Activated CD4-positive, alpha-beta T cell treated with anti-CD3 and anti-CD28 coated beads, Interleukin-2, amount 10 ng/mL, durations not matched to agents 24 days and 14 days (primary cell): ENCODE measurements around the gene SFXN1. TPM values are rescaled to one million over a fixed set of nuclear protein-coding genes. Genes with fewer than 3 reads are reported as not detected.
"Not testable (repeated sequence)": the region's sequence is repeated elsewhere in the genome, so short reads cannot be mapped to it uniquely, and the experiment has no call there.

ENCODE experiments used
- DNase-seq: peaks from one replicate; pipeline ENCODE4 v3.0.0; 2022
- H3K27ac Mint-ChIP-seq: one replicate; pipeline ENCODE4 v1.8.0; 2022; ENCODE audit warnings: mild to moderate bottlenecking, mixed read lengths
- H3K27me3 Mint-ChIP-seq: one replicate; pipeline ENCODE4 v1.8.0; 2022; ENCODE audit warnings: mixed read lengths
- H3K36me3 Mint-ChIP-seq: one replicate; pipeline ENCODE4 v1.8.0; 2022; ENCODE audit warnings: low read depth, mild to moderate bottlenecking, mixed read lengths
- H3K4me1 Mint-ChIP-seq: one replicate; pipeline ENCODE4 v1.8.0; 2021; ENCODE audit warnings: mixed read lengths
- H3K4me3 Mint-ChIP-seq: one replicate; pipeline ENCODE4 v1.8.0; 2022; ENCODE audit warnings: mild to moderate bottlenecking, moderate library complexity, mixed read lengths
- H3K9me3 Mint-ChIP-seq: one replicate; pipeline ENCODE4 v1.8.0; 2021; ENCODE audit warnings: mixed read lengths
- intact Hi-C: fragments of 100-400 bp; cut with micrococcal nuclease; formaldehyde crosslinking; loops from one replicate; pipeline ENCODE4 v1.15.1; 2023
- total RNA-seq: library from RNA; stranded (reverse); gene quantifications from 2 replicates; pipeline ENCODE4 v1.2.3, GENCODE V29; 2022

The SFXN1 gene
- total RNA-seq, 1 donor from 2014 or later: 390 TPM

DNA sequence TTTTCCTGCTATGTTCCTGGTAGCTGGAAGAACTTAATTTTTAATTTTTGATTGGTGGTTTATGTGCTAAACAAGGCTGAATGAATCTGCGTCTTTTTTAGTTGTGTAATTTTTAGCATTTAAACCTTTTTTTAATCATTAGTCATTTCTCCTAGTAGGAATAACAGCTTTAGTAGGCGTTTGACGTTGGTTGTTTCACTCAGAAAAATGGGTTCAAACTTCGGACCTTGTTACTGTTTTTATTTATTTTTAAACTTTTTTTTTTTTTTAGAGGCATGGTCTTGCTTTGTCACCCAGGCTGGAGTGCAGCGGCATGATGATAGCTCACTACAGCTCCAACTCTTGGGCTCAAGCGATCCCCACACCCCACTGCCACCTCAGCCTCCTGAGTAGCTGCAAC lies 12.9 kb downstream of the SFXN1 start:
- intact Hi-C loops: no loop called here
- Mint-ChIP-seq H3K27me3 (no peaks in the 10 kb centered on the region), H3K4me1 (peaks cover 44% of the 10 kb centered on the region), H3K9me3 (peaks cover 3% of the 10 kb centered on the region), H3K4me3 (no peak overlapping the region), H3K27ac (no peak overlapping the region), H3K36me3 (peaks cover 67% of the 10 kb centered on the region)
- DNase-seq: no peak

DNA sequence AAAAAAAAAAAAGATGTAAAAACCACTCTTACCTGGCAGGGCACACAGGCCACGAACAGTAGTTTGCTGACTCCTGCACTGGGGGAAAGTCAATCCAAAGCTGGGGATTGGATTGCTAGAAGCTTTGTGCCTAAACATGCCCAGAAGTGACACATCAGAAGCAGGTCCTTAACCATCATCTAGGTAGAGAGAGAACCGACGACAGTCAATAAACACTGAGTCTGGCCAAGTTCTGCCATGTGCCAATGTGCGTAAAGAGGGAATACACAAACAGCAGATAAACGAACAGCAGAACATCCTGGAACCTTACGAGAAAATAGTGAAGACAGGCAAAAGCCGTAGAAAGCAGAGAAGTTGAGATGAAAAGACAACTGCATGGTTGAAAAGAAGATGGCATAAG lies 14.9 kb downstream of the SFXN1 start:
- peaks cover 38% of the 10 kb centered on the region for H3K4me1 Mint-ChIP-seq
- intact Hi-C loops: no loop called here
- DNase-seq: no peak
- H3K27me3 Mint-ChIP-seq: no peaks in the 10 kb centered on the region
- H3K9me3 Mint-ChIP-seq: peaks cover 3% of the 10 kb centered on the region
- H3K27ac Mint-ChIP-seq: no peak overlapping the region
- peaks cover 62% of the 10 kb centered on the region for H3K36me3 Mint-ChIP-seq
- no peak overlapping the region for H3K4me3 Mint-ChIP-seq

DNA sequence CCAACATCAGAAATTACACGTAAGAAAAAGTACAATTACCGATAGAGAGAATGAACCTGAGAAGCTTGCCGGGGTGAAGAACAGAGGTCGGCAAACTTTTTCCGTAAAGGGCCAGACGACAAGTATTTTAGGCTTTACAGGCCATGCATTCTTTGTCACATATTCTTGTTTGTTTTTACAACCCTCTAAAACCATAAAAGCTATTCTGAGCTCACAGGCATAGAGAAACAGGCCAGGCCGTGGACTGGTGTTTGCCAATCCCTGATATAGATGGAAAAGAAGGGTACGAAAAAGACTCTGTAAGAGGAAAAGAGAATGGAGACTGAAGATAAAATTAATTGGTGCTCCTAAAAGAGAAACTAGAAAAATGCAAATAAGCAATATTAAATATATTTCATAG lies 15.4 kb downstream of the SFXN1 start:
- Mint-ChIP-seq H3K36me3 (peaks cover 59% of the 10 kb centered on the region), H3K4me3 (no peak overlapping the region), H3K27ac (peak overlapping the region; percentile 58), H3K27me3 (no peaks in the 10 kb centered on the region), H3K4me1 (peaks cover 35% of the 10 kb centered on the region), H3K9me3 (peaks cover 3% of the 10 kb centered on the region)
- intact Hi-C loops: no loop called here
- DNase-seq: no peak

DNA sequence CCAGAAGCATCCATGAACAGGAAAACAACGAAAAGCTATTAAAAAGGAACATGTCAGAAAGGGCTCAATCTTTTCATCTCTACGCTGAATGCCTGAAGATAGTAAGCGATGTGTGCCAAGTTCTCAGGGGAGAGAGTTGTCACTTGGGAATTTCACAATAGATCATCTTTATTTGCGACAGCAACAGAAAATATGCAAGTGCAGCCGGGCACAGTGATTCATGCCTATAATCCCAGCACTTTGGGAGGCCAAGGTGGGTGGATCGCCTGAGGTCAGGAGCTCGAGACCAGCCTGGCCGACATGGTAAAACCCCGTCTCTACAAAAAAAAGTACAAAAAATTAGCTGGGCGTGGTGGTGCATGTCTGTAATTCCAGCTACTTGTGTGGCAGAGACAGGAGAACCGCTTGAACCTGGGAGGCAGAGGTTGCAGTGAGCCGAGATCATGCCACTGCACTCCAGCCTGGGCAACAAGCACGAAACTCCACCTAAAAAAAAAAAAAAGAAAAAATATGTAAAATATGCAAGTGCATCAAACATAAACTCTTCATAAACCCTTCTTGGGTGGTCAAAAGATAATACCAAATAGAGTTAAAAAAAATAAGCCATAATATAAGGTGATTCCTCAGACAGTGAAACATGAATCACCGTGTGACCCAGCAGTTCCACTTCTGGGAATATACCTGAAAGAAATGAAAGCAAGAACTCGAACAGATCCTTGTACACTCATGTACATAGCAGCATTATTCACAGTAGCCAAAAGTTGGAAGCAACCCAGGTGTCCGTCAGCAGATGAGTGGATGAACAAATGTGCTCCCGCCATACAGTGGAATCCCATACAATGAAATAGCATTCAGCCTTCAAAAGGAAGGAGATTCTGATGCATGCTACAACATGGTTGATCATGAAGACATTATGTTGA lies 16.2 kb downstream of the SFXN1 start:
- no peak for DNase-seq
- Mint-ChIP-seq H3K9me3 (peaks cover 3% of the 10 kb centered on the region), H3K27me3 (no peaks in the 10 kb centered on the region), H3K4me3 (peak overlapping the region; percentile 37), H3K27ac (peak overlapping the region; percentile 76), H3K4me1 (peaks cover 34% of the 10 kb centered on the region), H3K36me3 (peaks cover 62% of the 10 kb centered on the region)
- intact Hi-C loops: no loop called here

DNA sequence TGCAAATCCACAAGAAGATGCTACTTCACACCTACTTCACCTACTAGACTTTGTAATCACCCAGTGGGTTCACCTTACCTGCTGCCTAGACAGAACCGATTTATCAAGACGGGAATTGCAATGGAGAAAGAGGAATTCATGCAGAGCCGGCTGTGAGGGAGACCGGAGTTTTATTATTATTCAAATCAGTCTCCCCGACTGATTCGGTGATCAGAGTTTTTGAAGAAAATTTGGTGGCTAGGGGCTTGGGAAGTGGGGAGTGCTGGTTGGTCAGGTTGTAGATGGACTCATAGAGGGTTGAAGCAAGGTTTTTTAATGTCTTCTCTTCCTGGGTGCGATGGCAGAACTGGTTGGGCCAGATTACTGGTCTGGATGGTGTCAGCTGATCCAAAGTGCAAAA lies 23.4 kb downstream of the SFXN1 start:
- Mint-ChIP-seq H3K4me3 (no peak overlapping the region), H3K27ac (peak overlapping the region; percentile 7), H3K9me3 (no peaks in the 10 kb centered on the region), H3K27me3 (no peaks in the 10 kb centered on the region), H3K36me3 (peaks cover 76% of the 10 kb centered on the region), H3K4me1 (peaks cover 41% of the 10 kb centered on the region)
- no peak for DNase-seq
- intact Hi-C loops: no loop called here

GRCh38 chr5:175507671-175508070 lies 29.3 kb downstream of the SFXN1 start:
- Mint-ChIP-seq H3K27ac (peak overlapping the region; percentile 86), H3K4me3 (peak overlapping the region; percentile 49), H3K4me1 (peaks cover 37% of the 10 kb centered on the region), H3K36me3 (peaks cover 79% of the 10 kb centered on the region)
- H3K9me3 Mint-ChIP-seq, H3K27me3 Mint-ChIP-seq: not testable (repeated sequence)
- peak; percentile 86 for DNase-seq
- intact Hi-C loops: loop anchor here (1.0 kb wide), 1 partner anchor 10 kb away; no protein-coding TSS in a partner anchor

DNA sequence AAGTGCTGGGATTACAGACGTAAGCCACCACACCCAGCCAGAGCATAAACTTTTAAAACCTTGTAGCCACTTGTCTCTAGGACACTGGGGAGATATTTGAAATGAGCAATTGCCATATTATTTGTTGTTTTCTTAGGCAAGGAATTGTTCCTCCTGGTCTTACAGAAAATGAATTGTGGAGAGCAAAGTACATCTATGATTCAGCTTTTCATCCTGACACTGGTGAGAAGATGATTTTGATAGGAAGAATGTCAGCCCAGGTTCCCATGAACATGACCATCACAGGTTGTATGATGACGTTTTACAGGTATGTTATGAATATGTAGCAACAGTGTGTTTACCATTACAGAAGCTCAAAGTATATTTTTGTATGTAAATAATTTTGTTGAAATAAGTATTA lies 30.5 kb downstream of the SFXN1 start:
- Mint-ChIP-seq H3K9me3 (no peaks in the 10 kb centered on the region), H3K4me1 (peaks cover 45% of the 10 kb centered on the region), H3K27me3 (no peaks in the 10 kb centered on the region), H3K4me3 (no peak overlapping the region), H3K36me3 (peaks cover 75% of the 10 kb centered on the region), H3K27ac (peak overlapping the region; percentile 36)
- DNase-seq: no peak
- intact Hi-C loops: no loop called here

DNA sequence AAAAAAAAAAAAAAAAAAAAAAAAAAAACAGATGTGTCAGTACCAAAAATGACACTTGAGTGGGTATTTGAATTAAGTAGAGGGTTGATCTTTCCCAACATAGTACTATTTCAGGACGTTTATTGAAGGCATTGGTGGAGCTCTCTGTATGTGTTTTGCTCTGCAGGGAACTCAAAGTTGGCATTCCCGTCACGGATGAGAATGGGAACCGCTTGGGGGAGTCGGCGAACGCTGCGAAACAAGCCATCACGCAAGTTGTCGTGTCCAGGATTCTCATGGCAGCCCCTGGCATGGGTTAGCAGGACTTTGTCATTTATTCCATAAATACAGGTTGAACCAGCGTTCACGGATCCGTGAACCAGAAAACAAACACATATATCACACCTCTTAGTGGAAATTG lies 34.9 kb downstream of the SFXN1 start:
- intact Hi-C loops: no loop called here
- H3K9me3 Mint-ChIP-seq: peaks cover 2% of the 10 kb centered on the region
- H3K27ac Mint-ChIP-seq: peak overlapping the region; percentile 85
- peaks cover 2% of the 10 kb centered on the region for H3K27me3 Mint-ChIP-seq
- H3K36me3 Mint-ChIP-seq: peaks cover 82% of the 10 kb centered on the region
- no peak for DNase-seq
- H3K4me3 Mint-ChIP-seq: no peak overlapping the region
- H3K4me1 Mint-ChIP-seq: peaks cover 62% of the 10 kb centered on the region

DNA sequence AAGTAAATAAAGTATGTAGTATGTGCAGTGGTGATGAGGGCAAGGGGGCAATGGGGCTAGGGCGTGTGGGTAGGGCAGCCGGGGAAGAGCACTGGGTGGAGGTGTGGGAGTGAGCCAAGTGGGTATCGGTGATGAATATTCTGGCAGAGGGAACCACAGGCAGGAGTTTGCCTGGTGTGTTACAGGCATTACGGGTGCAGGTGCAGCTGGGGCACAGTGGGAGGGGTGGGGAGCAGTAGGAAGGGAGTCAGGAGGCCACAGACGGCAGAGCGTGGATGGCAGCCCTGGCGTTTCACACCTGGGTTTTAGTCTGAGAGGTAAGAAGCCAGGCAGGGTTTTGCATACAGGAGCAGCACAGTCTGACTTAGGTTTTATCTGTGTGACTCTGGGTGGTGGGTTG lies 35.4 kb downstream of the SFXN1 start:
- intact Hi-C loops: no loop called here
- Mint-ChIP-seq H3K4me3 (no peak overlapping the region), H3K36me3 (peaks cover 83% of the 10 kb centered on the region), H3K27ac (peak overlapping the region; percentile 85), H3K27me3 (peaks cover 2% of the 10 kb centered on the region), H3K9me3 (peaks cover 6% of the 10 kb centered on the region), H3K4me1 (peaks cover 63% of the 10 kb centered on the region)
- DNase-seq: no peak

GRCh38 chr5:175516933-175517823 lies 38.8 kb downstream of the SFXN1 start:
- Mint-ChIP-seq H3K9me3 (peaks cover 13% of the 10 kb centered on the region), H3K27ac (peak overlapping the region; percentile 95), H3K27me3 (peaks cover 2% of the 10 kb centered on the region), H3K4me1 (peaks cover 77% of the 10 kb centered on the region), H3K36me3 (peaks cover 90% of the 10 kb centered on the region), H3K4me3 (peak overlapping the region; percentile 73)
- intact Hi-C loops: loop anchor here (1.0 kb wide), 3 partner anchors 10 to 136 kb away; partner anchors contain the start of gene SFXN1
- DNase-seq: no peak

- H3K4me1 Mint-ChIP-seq: peaks cover 79% of the 10 kb centered on the region
- intact Hi-C loops: loop anchor here (1.0 kb wide), 3 partner anchors 11 to 135 kb away; partner anchors contain the start of gene SFXN1
- peak overlapping the region; percentile 73 for H3K4me3 Mint-ChIP-seq
- peaks cover 92% of the 10 kb centered on the region for H3K36me3 Mint-ChIP-seq
- H3K27me3 Mint-ChIP-seq: peaks cover 2% of the 10 kb centered on the region
- H3K9me3 Mint-ChIP-seq: peaks cover 13% of the 10 kb centered on the region
- DNase-seq: peak; percentile 91
- H3K27ac Mint-ChIP-seq: peak overlapping the region; percentile 95
Measured at GRCh38 chr5:175517824-175518450, 39.6 kb downstream of the SFXN1 start.

- H3K4me1 Mint-ChIP-seq: peaks cover 77% of the 10 kb centered on the region
- peaks cover 91% of the 10 kb centered on the region for H3K36me3 Mint-ChIP-seq
- peaks cover 2% of the 10 kb centered on the region for H3K27me3 Mint-ChIP-seq
- no peak for DNase-seq
- peaks cover 13% of the 10 kb centered on the region for H3K9me3 Mint-ChIP-seq
- intact Hi-C loops: no loop called here
- H3K27ac Mint-ChIP-seq: peak overlapping the region; percentile 95
- peak overlapping the region; percentile 64 for H3K4me3 Mint-ChIP-seq
Measured at GRCh38 chr5:175519006-175519405, 40.6 kb downstream of the SFXN1 start.

- peaks cover 91% of the 10 kb centered on the region for H3K36me3 Mint-ChIP-seq
- H3K27ac Mint-ChIP-seq: peak overlapping the region; percentile 95
- DNase-seq: peak; percentile 77
- H3K9me3 Mint-ChIP-seq: peaks cover 13% of the 10 kb centered on the region
- H3K27me3 Mint-ChIP-seq: peaks cover 2% of the 10 kb centered on the region
- peaks cover 80% of the 10 kb centered on the region for H3K4me1 Mint-ChIP-seq
- intact Hi-C loops: loop anchor here (5.0 kb wide), 1 partner anchor 1017 kb away; the partner anchor contains the start of gene RNF44
- H3K4me3 Mint-ChIP-seq: peak overlapping the region; percentile 87
Measured at GRCh38 chr5:175520321-175520720, 42.0 kb downstream of the SFXN1 start.
